IPS-20b (cell line): ENCODE data around the gene REM2.

Experiments
- H3K27ac ChIP-seq: one replicate; pipeline ENCODE4 v1.5.1; 2013; ENCODE audit warnings: low read length
- H3K27me3 ChIP-seq: 2 replicates; pipeline ENCODE4 v1.6.1; 2013; ENCODE audit warnings: mild to moderate bottlenecking, low read length, inconsistent platforms; ENCODE audit not compliant: insufficient read depth
- H3K36me3 ChIP-seq: 2 replicates; pipeline ENCODE4 v1.6.1; 2013; ENCODE audit warnings: low read depth, mild to moderate bottlenecking, inconsistent platforms, low read length, moderate library complexity; ENCODE audit not compliant: insufficient read depth
- H3K4me1 ChIP-seq: 2 replicates; pipeline ENCODE4 v1.6.1; 2013; ENCODE audit warnings: mild to moderate bottlenecking, control low read depth, inconsistent platforms, low read length, moderate library complexity; ENCODE audit not compliant: insufficient read depth
- H3K4me3 ChIP-seq: 2 replicates; pipeline ENCODE4 v1.5.1; 2013; ENCODE audit warnings: mild to moderate bottlenecking, low read length, inconsistent platforms
- H3K9ac ChIP-seq: 2 replicates; pipeline ENCODE4 v1.6.1; 2013; ENCODE audit warnings: low read depth, mild to moderate bottlenecking, inconsistent platforms, low read length, moderate library complexity
- H3K9me3 ChIP-seq: 2 replicates; pipeline ENCODE4 v1.6.1; 2013; ENCODE audit warnings: mild to moderate bottlenecking, low read depth, low read length, inconsistent platforms; ENCODE audit not compliant: insufficient read depth

Gene REM2

GRCh38 chr14:22892488-22892887, 9.5 kb downstream of the REM2 start:
- H3K9me3 ChIP-seq: no peaks in the 10 kb centered on the region
- no peak overlapping the region for H3K9ac ChIP-seq
- no peak overlapping the region for H3K4me3 ChIP-seq
- H3K4me1 ChIP-seq: no peaks in the 10 kb centered on the region
- peaks cover 22% of the 10 kb centered on the region for H3K27me3 ChIP-seq
- H3K36me3 ChIP-seq: no peaks in the 10 kb centered on the region
- no peak overlapping the region for H3K27ac ChIP-seq

- no peaks in the 10 kb centered on the region for H3K4me1 ChIP-seq
- H3K9me3 ChIP-seq: no peaks in the 10 kb centered on the region
- no peak overlapping the region for H3K4me3 ChIP-seq
- H3K36me3 ChIP-seq: no peaks in the 10 kb centered on the region
- peaks cover 34% of the 10 kb centered on the region for H3K27me3 ChIP-seq
- no peak overlapping the region for H3K9ac ChIP-seq
- no peak overlapping the region for H3K27ac ChIP-seq
Observed at GRCh38 chr14:22893706-22894105, 10.7 kb downstream of the REM2 start.

- no peaks in the 10 kb centered on the region for H3K36me3 ChIP-seq
- H3K27ac ChIP-seq: no peak overlapping the region
- H3K9me3 ChIP-seq: no peaks in the 10 kb centered on the region
- peaks cover 39% of the 10 kb centered on the region for H3K27me3 ChIP-seq
- H3K4me3 ChIP-seq: no peak overlapping the region
- no peak overlapping the region for H3K9ac ChIP-seq
- H3K4me1 ChIP-seq: peaks cover 7% of the 10 kb centered on the region; the same call in 1 of the 2 replicates
Observed at GRCh38 chr14:22895402-22895801, 12.4 kb downstream of the REM2 start.

- no peak overlapping the region for H3K27ac ChIP-seq
- H3K9me3 ChIP-seq: no peaks in the 10 kb centered on the region
- H3K4me1 ChIP-seq: peaks cover 7% of the 10 kb centered on the region; the same call in 1 of the 2 replicates
- H3K27me3 ChIP-seq: peaks cover 39% of the 10 kb centered on the region
- H3K4me3 ChIP-seq: no peak overlapping the region
- no peak overlapping the region for H3K9ac ChIP-seq
- peaks cover 7% of the 10 kb centered on the region for H3K36me3 ChIP-seq
Observed at GRCh38 chr14:22896356-22896755, 13.3 kb downstream of the REM2 start.

- H3K4me3 ChIP-seq: no peak overlapping the region
- H3K36me3 ChIP-seq: peaks cover 11% of the 10 kb centered on the region
- H3K4me1 ChIP-seq: peaks cover 7% of the 10 kb centered on the region; the same call in 1 of the 2 replicates
- H3K9me3 ChIP-seq: no peaks in the 10 kb centered on the region
- peaks cover 39% of the 10 kb centered on the region for H3K27me3 ChIP-seq
- H3K9ac ChIP-seq: no peak overlapping the region
- H3K27ac ChIP-seq: no peak overlapping the region
Observed at GRCh38 chr14:22896760-22897159, 13.7 kb downstream of the REM2 start.

- Histone ChIP-seq H3K9ac (no peak overlapping the region), H3K27ac (no peak overlapping the region), H3K9me3 (no peaks in the 10 kb centered on the region)
Observed at GRCh38 chr14:22897357-22897756, 14.3 kb downstream of the REM2 start.

GRCh38 chr14:22898302-22899090, 15.5 kb downstream of the REM2 start:
- H3K9me3 ChIP-seq: no peaks in the 10 kb centered on the region
- H3K4me3 ChIP-seq: no peak overlapping the region
- peaks cover 7% of the 10 kb centered on the region; the same call in 1 of the 2 replicates for H3K4me1 ChIP-seq
- H3K27me3 ChIP-seq: peaks cover 39% of the 10 kb centered on the region
- H3K36me3 ChIP-seq: peaks cover 28% of the 10 kb centered on the region
- H3K27ac ChIP-seq: no peak overlapping the region
- H3K9ac ChIP-seq: no peak overlapping the region

More at GRCh38 chr14:22897357-22897756, 14.3 kb downstream of the REM2 start:
- peaks cover 39% of the 10 kb centered on the region for H3K27me3 ChIP-seq
- H3K4me1 ChIP-seq: peaks cover 7% of the 10 kb centered on the region; the same call in 1 of the 2 replicates
- no peak overlapping the region for H3K4me3 ChIP-seq
- peaks cover 17% of the 10 kb centered on the region for H3K36me3 ChIP-seq

- H3K4me1 ChIP-seq: peaks cover 7% of the 10 kb centered on the region; the same call in 1 of the 2 replicates
- no peak overlapping the region for H3K27ac ChIP-seq
- H3K9me3 ChIP-seq: no peaks in the 10 kb centered on the region
- peaks cover 39% of the 10 kb centered on the region for H3K27me3 ChIP-seq
- 0 out of 2 replicates have a peak overlapping the region, but pooled peaks have one; percentile 36 for H3K9ac ChIP-seq
- H3K4me3 ChIP-seq: no peak overlapping the region; the same call in 1 of the 2 replicates
- peaks cover 45% of the 10 kb centered on the region for H3K36me3 ChIP-seq
Observed at GRCh38 chr14:22900081-22900799, 17.2 kb downstream of the REM2 start.

- Histone ChIP-seq H3K9ac (no peak overlapping the region), H3K4me1 (peaks cover 7% of the 10 kb centered on the region; the same call in 1 of the 2 replicates), H3K27ac (no peak overlapping the region), H3K4me3 (no peak overlapping the region), H3K9me3 (no peaks in the 10 kb centered on the region), H3K27me3 (peaks cover 24% of the 10 kb centered on the region), H3K36me3 (peaks cover 61% of the 10 kb centered on the region)
Observed at GRCh38 chr14:22901799-22902198, 18.8 kb downstream of the REM2 start.

GRCh38 chr14:22903742-22904087, 20.7 kb downstream of the REM2 start:
- peaks cover 7% of the 10 kb centered on the region; the same call in 1 of the 2 replicates for H3K4me1 ChIP-seq
- peaks cover 79% of the 10 kb centered on the region for H3K36me3 ChIP-seq
- no peaks in the 10 kb centered on the region for H3K9me3 ChIP-seq
- no peak overlapping the region for H3K9ac ChIP-seq
- H3K27ac ChIP-seq: no peak overlapping the region
- H3K4me3 ChIP-seq: no peak overlapping the region
- H3K27me3 ChIP-seq: peaks cover 5% of the 10 kb centered on the region

GRCh38 chr14:22905627-22906026, 22.6 kb downstream of the REM2 start:
- Histone ChIP-seq H3K27me3 (no peaks in the 10 kb centered on the region), H3K27ac (no peak overlapping the region), H3K4me3 (no peak overlapping the region), H3K9me3 (no peaks in the 10 kb centered on the region), H3K36me3 (peaks cover 91% of the 10 kb centered on the region), H3K4me1 (no peaks in the 10 kb centered on the region), H3K9ac (no peak overlapping the region)

- Histone ChIP-seq H3K27ac (no peak overlapping the region), H3K9ac (no peak overlapping the region), H3K4me3 (no peak overlapping the region), H3K9me3 (no peaks in the 10 kb centered on the region), H3K36me3 (peaks cover 90% of the 10 kb centered on the region), H3K4me1 (no peaks in the 10 kb centered on the region), H3K27me3 (no peaks in the 10 kb centered on the region)
Observed at GRCh38 chr14:22906073-22906472, 23.1 kb downstream of the REM2 start.
